Neural cell (in vitro differentiated cells): ENCODE data around the gene CETP.

Experiments
- CTCF ChIP-seq: fragments of 450-650 bp; IDR thresholded peaks from 2 replicates; pipeline ENCODE4 v1.5.1; 2014; ENCODE audit warnings: antibody characterized with exemption, mild to moderate bottlenecking, moderate library complexity; ENCODE audit not compliant: poor library complexity, severe bottlenecking
- EP300 ChIP-seq: fragments of 450-650 bp; conservative IDR thresholded peaks from 2 replicates; pipeline ENCODE4 v1.6.1; 2014; ENCODE audit warnings: antibody characterized with exemption, mild to moderate bottlenecking, moderate library complexity; ENCODE audit not compliant: poor library complexity, severe bottlenecking
- EZH2 ChIP-seq: fragments of 200-600, 300-800 bp; shearing (Covaris generic), sonication (generic); IDR thresholded peaks from 2 replicates; pipeline ENCODE4 v1.6.1; 2014; ENCODE audit warnings: antibody characterized with exemption, low read length, borderline replicate concordance, mild to moderate bottlenecking; ENCODE audit not compliant: insufficient read depth, poor library complexity, severe bottlenecking
- MXI1 ChIP-seq: fragments of 450-650 bp; conservative IDR thresholded peaks from 2 replicates; pipeline ENCODE4 v1.6.1; 2014; ENCODE audit warnings: antibody characterized with exemption, mild to moderate bottlenecking; ENCODE audit not compliant: poor library complexity, severe bottlenecking
- POLR2AphosphoS5 ChIP-seq: IDR thresholded peaks from 2 replicates; pipeline ENCODE4 v1.6.1; 2012
- RAD21 ChIP-seq: fragments of 450-650 bp; conservative IDR thresholded peaks from 2 replicates; pipeline ENCODE4 v1.6.1; 2014; ENCODE audit warnings: antibody characterized with exemption, mild to moderate bottlenecking, moderate library complexity
- REST ChIP-seq: IDR thresholded peaks from 2 replicates; pipeline ENCODE4 v1.6.1; 2012; ENCODE audit warnings: borderline replicate concordance
- TAF1 ChIP-seq: IDR thresholded peaks from 2 replicates; pipeline ENCODE4 v1.6.1; 2012; ENCODE audit warnings: low read depth

- TF ChIP-seq REST (no peak), CTCF (no peak), EZH2 (no peak), EP300 (no peak), MXI1 (no peak), POLR2AphosphoS5 (no peak), TAF1 (no peak), RAD21 (no peak)
Observed at GRCh38 chr16:56939801-56940200, 21.9 kb upstream of the CETP start.
